NT2/D1 (cell line): ENCODE results near the gene CNTN5.

Experiments used
- DNase-seq: peaks from one replicate; pipeline ENCODE4 v3.0.0-alpha.2; 2011; ENCODE audit warnings: low read depth, low spot score
- H3K27me3 ChIP-seq: 2 replicates; pipeline ENCODE4 v1.6.0; 2011; ENCODE audit warnings: mild to moderate bottlenecking; ENCODE audit not compliant: insufficient read length, insufficient read depth
- H3K36me3 ChIP-seq: 2 replicates; pipeline ENCODE4 v1.6.1; 2011; ENCODE audit warnings: mild to moderate bottlenecking, low read length, mixed read lengths; ENCODE audit not compliant: insufficient read depth, insufficient read length
- H3K4me1 ChIP-seq: 2 replicates; pipeline ENCODE4 v1.5.1; 2011; ENCODE audit not compliant: insufficient read depth, insufficient read length
- H3K4me3 ChIP-seq: 2 replicates; pipeline ENCODE4 v1.5.1; 2011; ENCODE audit warnings: low read depth; ENCODE audit not compliant: insufficient read length
- H3K9ac ChIP-seq: 2 replicates; pipeline ENCODE4 v1.6.0; 2011; ENCODE audit warnings: low read depth; ENCODE audit not compliant: insufficient read length
- H3K9me3 ChIP-seq: 2 replicates; pipeline ENCODE4 v1.5.1; 2011; ENCODE audit warnings: mild to moderate bottlenecking, low read length; ENCODE audit not compliant: insufficient read depth
- SUZ12 ChIP-seq: IDR thresholded peaks from 2 replicates; pipeline ENCODE4 v1.6.1; 2011; ENCODE audit not compliant: insufficient read length, insufficient read depth; ENCODE audit errors: extremely low read depth
- YY1 ChIP-seq: IDR thresholded peaks from 2 replicates; pipeline ENCODE4 v1.6.1; 2011; ENCODE audit not compliant: insufficient read length, insufficient read depth
- ZNF274 ChIP-seq: IDR thresholded peaks from 2 replicates; pipeline ENCODE4 v1.6.1; 2011; ENCODE audit warnings: mild to moderate bottlenecking, low read depth, low read length

The CNTN5 gene

DNA sequence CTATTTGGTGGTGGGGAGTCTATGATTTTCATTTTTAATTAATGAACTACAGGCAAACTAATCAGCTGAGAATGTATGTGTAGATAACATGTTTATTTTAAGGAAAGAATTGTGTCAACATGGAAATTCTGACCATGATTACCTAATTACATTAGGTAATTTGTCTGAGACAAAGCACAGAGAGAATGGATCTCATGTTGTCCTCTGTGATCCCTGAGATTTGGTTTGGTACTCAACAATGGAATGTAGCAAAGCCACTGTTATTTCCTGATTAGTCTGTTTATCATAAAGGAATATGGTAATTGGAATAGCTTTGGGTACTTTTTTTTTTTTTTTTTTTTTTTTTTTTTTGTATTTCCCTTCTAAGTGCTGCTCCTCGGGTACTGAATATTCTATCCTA is 947.6 kb downstream of the CNTN5 start:
- Histone ChIP-seq H3K4me1 (no peaks in the 10 kb centered on the region), H3K9ac (no peak overlapping the region), H3K4me3 (no peak overlapping the region), H3K27me3 (no peaks in the 10 kb centered on the region), H3K36me3 (no peaks in the 10 kb centered on the region), H3K9me3 (no peaks in the 10 kb centered on the region)
- no peak for DNase-seq
- TF ChIP-seq ZNF274 (no peak), YY1 (no peak), SUZ12 (no peak)

DNA sequence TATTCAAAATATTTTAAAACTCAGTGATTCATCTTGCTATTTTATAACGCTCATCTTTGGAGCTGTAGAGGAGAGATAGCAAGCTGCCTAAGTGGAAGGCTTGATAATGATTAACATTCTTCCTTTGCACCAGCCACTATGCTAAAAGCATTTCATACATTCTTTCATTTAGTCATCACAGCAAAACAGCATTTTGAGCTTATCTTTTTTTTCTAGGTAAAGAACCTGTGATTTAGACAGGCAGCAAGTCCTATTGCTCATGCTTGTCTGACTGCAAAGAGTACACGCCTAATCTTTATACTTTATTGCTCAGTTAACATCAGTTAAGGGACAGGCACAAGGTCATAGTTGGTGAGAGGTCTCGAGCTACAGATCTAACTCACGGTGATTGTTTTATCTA is 953.2 kb downstream of the CNTN5 start:
- H3K9me3 ChIP-seq: no peaks in the 10 kb centered on the region; the same call in 1 of the 2 replicates
- H3K36me3 ChIP-seq: no peaks in the 10 kb centered on the region
- H3K27me3 ChIP-seq: no peaks in the 10 kb centered on the region
- H3K9ac ChIP-seq: no peak overlapping the region
- H3K4me3 ChIP-seq: no peak overlapping the region
- TF ChIP-seq YY1 (no peak), ZNF274 (no peak), SUZ12 (no peak)
- H3K4me1 ChIP-seq: no peaks in the 10 kb centered on the region
- no peak for DNase-seq

DNA sequence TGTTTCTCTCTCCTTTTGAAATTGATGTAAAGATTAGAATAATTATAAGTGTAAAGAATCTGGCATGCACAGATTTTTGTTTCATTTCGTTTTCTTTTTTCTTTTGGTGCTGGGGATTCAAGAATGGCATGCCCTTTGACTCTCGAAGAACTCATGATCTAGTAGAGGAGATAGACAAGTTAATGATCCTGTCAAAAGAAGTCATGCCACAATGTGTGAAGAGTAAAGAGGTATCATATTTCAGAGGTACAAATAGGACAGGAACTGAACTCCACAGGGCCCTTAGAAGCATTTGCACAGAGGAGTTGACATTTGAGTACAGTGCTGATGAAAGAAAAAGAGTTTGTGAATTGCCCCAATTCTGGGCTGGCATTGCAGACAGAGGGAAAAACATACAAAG is 958.3 kb downstream of the CNTN5 start:
- Histone ChIP-seq H3K4me1 (no peaks in the 10 kb centered on the region), H3K9me3 (no peaks in the 10 kb centered on the region; the same call in 1 of the 2 replicates), H3K9ac (no peak overlapping the region), H3K36me3 (no peaks in the 10 kb centered on the region), H3K27me3 (no peaks in the 10 kb centered on the region), H3K4me3 (no peak overlapping the region)
- no peak for DNase-seq
- TF ChIP-seq SUZ12 (no peak), YY1 (no peak), ZNF274 (no peak)

DNA sequence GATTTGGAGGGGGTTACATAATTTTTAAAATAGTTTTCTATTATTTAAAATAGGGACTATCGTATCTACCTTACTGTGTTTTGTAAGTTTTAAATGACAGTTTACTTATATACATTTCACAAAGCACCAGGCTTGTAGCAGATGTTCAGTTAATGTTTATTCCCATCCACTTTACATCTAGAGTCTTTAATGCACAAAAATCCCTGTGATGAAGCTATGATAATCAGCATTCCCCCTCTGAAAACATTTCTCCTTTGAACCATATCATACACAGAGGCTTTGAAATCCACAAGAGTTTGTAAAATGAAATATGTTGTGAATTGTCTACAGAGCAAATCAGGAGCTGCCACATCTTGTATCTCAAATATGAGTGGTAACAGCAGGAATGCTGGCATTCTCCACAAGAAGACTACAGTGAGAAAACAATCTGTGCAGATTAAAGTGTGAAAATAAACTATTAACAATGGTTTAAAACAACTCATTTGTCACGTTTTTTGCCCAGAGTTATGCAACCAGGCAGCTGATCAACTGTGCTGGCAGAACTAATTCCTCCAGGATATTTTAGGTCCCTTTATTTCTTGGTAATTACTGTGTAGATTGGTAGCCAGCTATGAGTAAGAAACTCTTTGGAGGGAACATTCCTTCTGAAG is 967.2 kb downstream of the CNTN5 start:
- no peaks in the 10 kb centered on the region for H3K9me3 ChIP-seq
- no peaks in the 10 kb centered on the region for H3K27me3 ChIP-seq
- H3K4me3 ChIP-seq: no peak overlapping the region
- no peak overlapping the region for H3K9ac ChIP-seq
- H3K4me1 ChIP-seq: no peaks in the 10 kb centered on the region
- no peaks in the 10 kb centered on the region for H3K36me3 ChIP-seq
- TF ChIP-seq YY1 (no peak), SUZ12 (no peak), ZNF274 (no peak)
- no peak for DNase-seq

DNA sequence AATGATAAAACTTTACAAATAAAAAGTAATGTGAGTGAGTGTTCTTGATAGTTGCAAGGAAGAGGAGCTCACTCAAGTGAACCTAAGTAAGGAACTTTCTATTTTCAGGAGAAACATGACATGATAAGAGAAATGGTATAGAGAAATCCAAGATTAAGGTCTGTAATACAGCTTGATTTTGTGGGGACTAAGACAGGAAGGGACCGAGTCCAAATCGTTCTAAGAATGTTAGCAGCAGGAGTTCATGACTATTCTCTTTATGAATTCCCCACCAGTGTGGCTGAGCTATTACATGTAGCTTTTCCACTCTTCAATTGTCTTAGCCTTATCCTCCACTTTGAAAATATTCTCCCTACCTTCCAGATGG is 967.7 kb downstream of the CNTN5 start:
- no peaks in the 10 kb centered on the region for H3K36me3 ChIP-seq
- no peak for DNase-seq
- H3K27me3 ChIP-seq: no peaks in the 10 kb centered on the region
- TF ChIP-seq ZNF274 (no peak), YY1 (no peak), SUZ12 (no peak)
- no peaks in the 10 kb centered on the region for H3K4me1 ChIP-seq
- no peak overlapping the region for H3K9ac ChIP-seq
- no peak overlapping the region for H3K4me3 ChIP-seq
- no peaks in the 10 kb centered on the region for H3K9me3 ChIP-seq

DNA sequence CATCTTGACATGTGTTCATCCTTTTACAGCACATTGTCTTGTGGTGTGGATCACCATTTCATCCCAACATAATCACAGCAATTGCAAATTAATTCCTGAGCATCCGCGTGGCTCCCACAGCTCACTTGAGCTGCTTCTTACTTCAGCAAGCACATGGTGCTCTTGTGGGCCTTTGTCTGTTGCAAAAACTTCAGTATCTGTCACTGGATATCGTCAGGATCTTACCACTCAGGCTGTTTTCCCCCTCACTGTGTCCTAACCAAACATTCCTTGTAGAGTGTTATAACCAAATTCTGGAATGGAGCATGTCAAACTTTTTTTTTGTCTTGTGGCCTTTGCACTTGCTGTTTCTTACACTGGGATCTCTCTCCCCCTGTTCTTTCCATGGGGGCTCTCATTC is 983.2 kb downstream of the CNTN5 start:
- no peak for DNase-seq
- no peaks in the 10 kb centered on the region for H3K36me3 ChIP-seq
- TF ChIP-seq YY1: no peak

DNA sequence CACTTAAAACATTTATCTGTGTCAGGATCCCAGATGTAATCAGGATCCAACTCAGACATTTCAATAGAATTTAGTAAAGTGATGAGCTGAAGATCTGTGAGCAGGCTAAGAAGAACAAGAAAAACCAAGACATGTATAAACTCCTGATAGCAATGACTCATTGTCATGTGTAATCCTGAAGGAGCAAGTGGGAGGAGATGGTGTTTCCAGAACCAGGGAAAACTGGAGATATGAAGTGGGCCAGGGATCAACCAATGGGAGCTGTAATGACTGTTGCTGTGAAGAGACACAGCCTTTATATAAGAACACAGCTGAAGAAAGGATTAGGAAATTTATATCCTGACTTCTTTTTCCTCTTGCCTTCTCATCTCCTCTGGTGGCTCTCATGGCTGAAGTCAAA is 983.8 kb downstream of the CNTN5 start:
- H3K4me3 ChIP-seq: no peak overlapping the region
- DNase-seq: no peak
- H3K27me3 ChIP-seq: no peaks in the 10 kb centered on the region
- TF ChIP-seq SUZ12 (no peak), YY1 (no peak), ZNF274 (no peak)
- no peak overlapping the region for H3K9ac ChIP-seq
- H3K9me3 ChIP-seq: no peaks in the 10 kb centered on the region; the same call in 1 of the 2 replicates
- no peaks in the 10 kb centered on the region for H3K4me1 ChIP-seq
- H3K36me3 ChIP-seq: no peaks in the 10 kb centered on the region

More for the DNA sequence above, 983.2 kb downstream of the CNTN5 start:
- no peaks in the 10 kb centered on the region for H3K4me1 ChIP-seq
- no peaks in the 10 kb centered on the region for H3K27me3 ChIP-seq
- no peak overlapping the region for H3K4me3 ChIP-seq
- no peaks in the 10 kb centered on the region; the same call in 1 of the 2 replicates for H3K9me3 ChIP-seq
- no peak overlapping the region for H3K9ac ChIP-seq
